ENCODE measurements around the gene SDHAF2. TPM values are rescaled to one million over a fixed set of nuclear protein-coding genes. Genes with fewer than 3 reads are reported as not detected.
"Not testable (repeated sequence)": the region's sequence is repeated elsewhere in the genome, so short reads cannot be mapped to it uniquely, and the experiment has no call there.

SDHAF2 gene
- total RNA-seq, 4 donors from 2014 or later, result 65.8 to 122 (median 81.4) TPM

DNA sequence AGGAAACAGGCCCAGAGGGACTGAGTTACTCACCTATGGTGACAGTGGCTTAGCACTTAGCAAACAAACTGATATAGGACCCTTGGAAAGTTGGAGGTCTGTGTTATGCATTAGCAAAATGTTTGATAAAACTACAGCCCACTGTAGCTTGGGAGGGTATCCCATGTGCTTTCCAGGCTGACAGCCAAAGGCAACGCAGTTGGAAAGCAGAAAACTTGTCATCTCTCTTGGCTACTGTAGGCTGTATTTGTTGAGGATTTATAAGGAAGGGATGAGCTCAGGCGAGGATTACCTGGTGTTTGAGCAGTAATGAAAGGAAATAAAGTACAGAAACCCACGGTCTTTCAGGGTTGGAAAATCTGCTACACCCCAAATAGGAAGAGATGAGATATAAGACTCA is 23.8 kb downstream of the SDHAF2 start:
- in situ Hi-C loops (cut with MboI; ENCODE audit: low pct_ligation_motif_present in 1 of 4, low pct_unique_long_range_greater_than_20kb in 1 of 4, low sequenced_read_pairs in 3 of 4) (no loop called here), intact Hi-C loops (cut with DNase I; ENCODE audit: low total_unique reads) (no loop called here)
- no peak overlapping the region for H3K4me3 ChIP-seq
- no peaks in the 10 kb centered on the region for H3K9me3 ChIP-seq
- H3K27me3 ChIP-seq, result no peaks in the 10 kb centered on the region
- no peaks in the 10 kb centered on the region for H3K36me3 ChIP-seq
- peak overlapping the region in 2 of 4 donors; percentile 21 to 24 for H3K27ac ChIP-seq
- no peak for DNase-seq
- TF ChIP-seq, protein P1, sequence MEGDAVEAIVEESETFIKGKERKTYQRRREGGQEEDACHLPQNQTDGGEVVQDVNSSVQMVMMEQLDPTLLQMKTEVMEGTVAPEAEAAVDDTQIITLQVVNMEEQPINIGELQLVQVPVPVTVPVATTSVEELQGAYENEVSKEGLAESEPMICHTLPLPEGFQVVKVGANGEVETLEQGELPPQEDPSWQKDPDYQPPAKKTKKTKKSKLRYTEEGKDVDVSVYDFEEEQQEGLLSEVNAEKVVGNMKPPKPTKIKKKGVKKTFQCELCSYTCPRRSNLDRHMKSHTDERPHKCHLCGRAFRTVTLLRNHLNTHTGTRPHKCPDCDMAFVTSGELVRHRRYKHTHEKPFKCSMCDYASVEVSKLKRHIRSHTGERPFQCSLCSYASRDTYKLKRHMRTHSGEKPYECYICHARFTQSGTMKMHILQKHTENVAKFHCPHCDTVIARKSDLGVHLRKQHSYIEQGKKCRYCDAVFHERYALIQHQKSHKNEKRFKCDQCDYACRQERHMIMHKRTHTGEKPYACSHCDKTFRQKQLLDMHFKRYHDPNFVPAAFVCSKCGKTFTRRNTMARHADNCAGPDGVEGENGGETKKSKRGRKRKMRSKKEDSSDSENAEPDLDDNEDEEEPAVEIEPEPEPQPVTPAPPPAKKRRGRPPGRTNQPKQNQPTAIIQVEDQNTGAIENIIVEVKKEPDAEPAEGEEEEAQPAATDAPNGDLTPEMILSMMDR (IDR thresholded peaks at IDR 0.05), result no peak
- TF ChIP-seq POLR2AphosphoS5 (IDR thresholded peaks at IDR 0.05), result no peak
- TF ChIP-seq EP300 (IDR thresholded peaks at IDR 0.05; ENCODE audit: low read depth), result no peak
- no peak for TF ChIP-seq POLR2A (IDR thresholded peaks at IDR 0.05)
- H3K4me1 ChIP-seq, result peaks cover 0 to 5% (median under 1%) of the 10 kb centered on the region in 4 donors
- 67 to 71% methylated on average over 2 to 3 of the region's 3 CpGs for WGBS, 2 donors (ENCODE audit: low coverage in 1 of 2)

DNA sequence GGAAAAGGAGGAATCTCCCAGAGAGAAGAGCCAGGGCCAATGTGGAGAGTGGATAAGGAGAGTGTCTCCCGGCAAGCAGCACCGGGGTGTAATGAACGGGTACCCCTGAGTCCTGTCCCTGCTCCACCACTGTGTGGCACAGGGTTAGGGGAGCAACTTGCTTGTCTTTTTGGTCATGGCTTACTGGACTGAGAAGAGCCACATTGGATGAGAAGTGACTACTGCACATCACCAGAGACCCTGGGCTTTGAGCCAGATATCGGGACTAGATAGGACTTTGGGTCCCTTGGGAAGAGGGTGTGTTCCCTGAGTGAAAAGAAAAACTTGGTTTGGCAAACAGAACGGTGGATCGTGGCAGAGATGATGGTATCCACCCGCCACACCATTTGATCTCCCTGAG is 24.6 kb downstream of the SDHAF2 start:
- TF ChIP-seq EP300 (IDR thresholded peaks at IDR 0.05; ENCODE audit: low read depth) (no peak), POLR2AphosphoS5 (IDR thresholded peaks at IDR 0.05) (no peak), POLR2A (IDR thresholded peaks at IDR 0.05) (no peak)
- TF ChIP-seq, protein P1 (IDR thresholded peaks at IDR 0.05), result no peak
- Histone ChIP-seq H3K4me3 (no peak overlapping the region), H3K9me3 (no peaks in the 10 kb centered on the region), H3K27me3 (no peaks in the 10 kb centered on the region), H3K36me3 (no peaks in the 10 kb centered on the region), H3K27ac (peak overlapping the region in 1 of 4 donors; percentile 4), H3K4me1 (peaks cover 0 to 5% (median 0%) of the 10 kb centered on the region in 4 donors)
- WGBS, 2 donors (ENCODE audit: low coverage in 1 of 2), result 92% methylated on average over 7 of the region's 7 CpGs; no CpG with 5 or more reads in 1 of the 2 donors
- no peak for DNase-seq
- in situ Hi-C loops (cut with MboI; ENCODE audit: low pct_ligation_motif_present in 1 of 4, low pct_unique_long_range_greater_than_20kb in 1 of 4, low sequenced_read_pairs in 3 of 4), result no loop called here
- intact Hi-C loops (cut with DNase I; ENCODE audit: low total_unique reads), result no loop called here

DNA sequence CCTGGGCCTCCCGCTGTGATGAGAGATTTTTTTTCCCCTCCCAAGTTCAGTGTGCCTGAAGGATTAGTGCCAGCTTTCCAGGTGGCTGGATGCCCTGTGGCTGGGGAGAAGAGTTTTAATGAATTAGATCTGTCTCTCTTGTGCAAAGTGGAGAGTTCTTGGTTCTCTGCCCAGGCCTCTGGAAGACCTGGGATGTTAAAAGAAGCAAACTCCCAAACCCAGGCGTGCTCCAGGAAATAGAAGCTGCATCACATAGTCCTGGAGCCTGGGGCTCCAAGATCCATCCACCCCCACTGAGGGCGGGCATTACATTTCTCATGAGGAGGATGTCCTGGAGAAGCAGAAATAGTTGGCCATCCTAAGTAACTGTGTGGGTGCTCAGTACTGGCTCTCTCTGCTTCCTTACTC is 30.6 kb downstream of the SDHAF2 start:
- intact Hi-C loops (cut with DNase I; ENCODE audit: low total_unique reads), result no loop called here
- in situ Hi-C loops (cut with MboI; ENCODE audit: low pct_ligation_motif_present in 1 of 4, low pct_unique_long_range_greater_than_20kb in 1 of 4, low sequenced_read_pairs in 3 of 4), result no loop called here
- H3K27ac ChIP-seq, result peak overlapping the region in 2 of 4 donors; percentile 18

DNA sequence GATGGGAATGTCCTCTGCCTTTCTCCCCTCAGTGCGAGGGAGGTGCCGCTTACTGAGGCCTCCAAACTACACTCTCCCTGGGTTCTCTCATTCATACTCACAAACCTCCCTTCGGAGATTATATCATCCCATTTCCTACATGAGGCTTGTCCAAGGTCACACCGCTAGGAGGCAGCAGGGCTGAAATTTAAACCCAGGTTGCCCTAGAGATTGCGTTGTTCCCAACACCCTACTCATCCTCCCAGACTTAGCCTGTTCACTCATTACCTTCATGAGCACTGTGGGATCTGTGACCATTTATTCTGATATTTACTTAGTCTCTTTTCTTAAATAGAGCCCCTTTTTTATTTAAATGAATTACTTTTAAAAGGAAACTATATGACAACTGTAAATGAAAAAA is 31.1 kb downstream of the SDHAF2 start:
- intact Hi-C loops (cut with DNase I; ENCODE audit: low total_unique reads), result no loop called here
- 77 to 88% methylated on average over 4 to 5 of the region's 5 CpGs for WGBS, 2 donors (ENCODE audit: low coverage in 1 of 2)
- Histone ChIP-seq H3K4me1 (peaks cover 0 to 10% (median 3%) of the 10 kb centered on the region in 4 donors), H3K4me3 (no peak overlapping the region), H3K9me3 (no peaks in the 10 kb centered on the region), H3K27ac (peak overlapping the region in 2 of 4 donors; percentile 18), H3K36me3 (peaks cover 0 to 4% (median 0%) of the 10 kb centered on the region in 4 donors), H3K27me3 (no peaks in the 10 kb centered on the region)
- in situ Hi-C loops (cut with MboI; ENCODE audit: low pct_ligation_motif_present in 1 of 4, low pct_unique_long_range_greater_than_20kb in 1 of 4, low sequenced_read_pairs in 3 of 4), result no loop called here
- DNase-seq, result no peak
- TF ChIP-seq, protein P1 (IDR thresholded peaks at IDR 0.05), result no peak

More for the DNA sequence above, 30.6 kb downstream of the SDHAF2 start:
- DNase-seq, result no peak
- Histone ChIP-seq H3K9me3 (no peaks in the 10 kb centered on the region), H3K27me3 (no peaks in the 10 kb centered on the region), H3K4me1 (peaks cover 0 to 10% (median 3%) of the 10 kb centered on the region in 4 donors), H3K4me3 (no peak overlapping the region), H3K36me3 (peaks cover 0 to 4% (median 0%) of the 10 kb centered on the region in 4 donors)
- 84% methylated on average over 3 of the region's 3 CpGs; no CpG with 5 or more reads in 1 of the 2 donors for WGBS, 2 donors (ENCODE audit: low coverage in 1 of 2)
- no peak for TF ChIP-seq POLR2A (IDR thresholded peaks at IDR 0.05)
- no peak for TF ChIP-seq POLR2AphosphoS5 (IDR thresholded peaks at IDR 0.05)
- no peak for TF ChIP-seq EP300 (IDR thresholded peaks at IDR 0.05; ENCODE audit: low read depth)
- TF ChIP-seq, protein P1 (IDR thresholded peaks at IDR 0.05), result no peak

DNA sequence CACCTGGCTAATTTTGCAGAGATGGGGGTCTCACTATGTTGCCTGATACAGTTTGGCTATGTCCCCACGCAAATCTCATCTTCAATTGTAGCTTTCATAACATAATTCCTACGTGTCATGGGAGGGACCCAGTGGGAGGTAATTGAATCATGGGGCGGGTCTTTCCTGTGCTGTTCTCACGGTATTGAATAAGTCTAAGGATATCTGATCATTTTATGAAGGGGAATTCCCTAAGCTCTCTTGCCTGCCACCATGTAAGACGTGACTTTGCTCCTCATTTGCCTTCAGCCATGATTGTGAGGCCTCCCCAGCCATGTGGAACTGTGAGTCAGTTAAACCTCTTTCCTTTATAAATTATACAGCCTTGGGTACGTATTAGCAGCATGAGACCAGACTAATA is 37.7 kb downstream of the SDHAF2 start:
- WGBS, 2 donors (ENCODE audit: low coverage in 1 of 2), result 74 to 90% methylated on average over 2 to 6 of the region's 6 CpGs
- in situ Hi-C loops (cut with MboI; ENCODE audit: low pct_ligation_motif_present in 1 of 4, low pct_unique_long_range_greater_than_20kb in 1 of 4, low sequenced_read_pairs in 3 of 4), result not testable (repeated sequence)

More for the DNA sequence above, 37.7 kb downstream of the SDHAF2 start:
- H3K4me1 ChIP-seq; H3K36me3 ChIP-seq; H3K27me3 ChIP-seq; H3K27ac ChIP-seq; DNase-seq; H3K9me3 ChIP-seq; intact Hi-C loops (cut with DNase I; ENCODE audit: low total_unique reads); H3K4me3 ChIP-seq: not testable (repeated sequence)

Measured in transverse colon (tissue), 4 donors.